ENCODE results near the gene AOPEP.

- TF ChIP-seq EP300 (IDR thresholded peaks at IDR 0.05; ENCODE audit: borderline replicate concordance in 1 of 2, low read depth in 1 of 2, low read length in 1 of 2), result peak in 1 of 2 experiments; percentile 92; a peak in 3 of 4 replicates
- TF ChIP-seq, protein P1, sequence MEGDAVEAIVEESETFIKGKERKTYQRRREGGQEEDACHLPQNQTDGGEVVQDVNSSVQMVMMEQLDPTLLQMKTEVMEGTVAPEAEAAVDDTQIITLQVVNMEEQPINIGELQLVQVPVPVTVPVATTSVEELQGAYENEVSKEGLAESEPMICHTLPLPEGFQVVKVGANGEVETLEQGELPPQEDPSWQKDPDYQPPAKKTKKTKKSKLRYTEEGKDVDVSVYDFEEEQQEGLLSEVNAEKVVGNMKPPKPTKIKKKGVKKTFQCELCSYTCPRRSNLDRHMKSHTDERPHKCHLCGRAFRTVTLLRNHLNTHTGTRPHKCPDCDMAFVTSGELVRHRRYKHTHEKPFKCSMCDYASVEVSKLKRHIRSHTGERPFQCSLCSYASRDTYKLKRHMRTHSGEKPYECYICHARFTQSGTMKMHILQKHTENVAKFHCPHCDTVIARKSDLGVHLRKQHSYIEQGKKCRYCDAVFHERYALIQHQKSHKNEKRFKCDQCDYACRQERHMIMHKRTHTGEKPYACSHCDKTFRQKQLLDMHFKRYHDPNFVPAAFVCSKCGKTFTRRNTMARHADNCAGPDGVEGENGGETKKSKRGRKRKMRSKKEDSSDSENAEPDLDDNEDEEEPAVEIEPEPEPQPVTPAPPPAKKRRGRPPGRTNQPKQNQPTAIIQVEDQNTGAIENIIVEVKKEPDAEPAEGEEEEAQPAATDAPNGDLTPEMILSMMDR (IDR thresholded peaks at IDR 0.05), result no peak
Measured at GRCh38 chr9:94866770-94867169, 140.3 kb downstream of the AOPEP start.
